Dedifferentiated amniotic fluid mesenchymal stem cell (primary cell): ENCODE data around the gene CAMKK1.
A peak's percentile ranks its signal among the peaks of the same experiment; 100 is the strongest.
"Not testable (repeated sequence)": the region's sequence is repeated elsewhere in the genome, so short reads cannot be mapped to it uniquely, and the experiment has no call there.

Source experiments
- DNase-seq: peaks from one replicate; pipeline ENCODE4 v3.0.0-alpha.2; 2016; ENCODE audit errors: extremely low spot score

Gene CAMKK1

GRCh38 chr17:3879591-3880417, 13.0 kb downstream of the CAMKK1 start:
- DNase-seq = no peak

- peak; percentile 75 for DNase-seq
Observed at GRCh38 chr17:3879186-3879585, 13.7 kb downstream of the CAMKK1 start.

- DNase-seq = no peak
Observed at GRCh38 chr17:3877220-3877619, 15.6 kb downstream of the CAMKK1 start.

- DNase-seq = no peak
Observed at GRCh38 chr17:3875317-3875716, 17.5 kb downstream of the CAMKK1 start.

- DNase-seq = no peak
Observed at GRCh38 chr17:3873862-3874261, 19.0 kb downstream of the CAMKK1 start.

GRCh38 chr17:3870871-3871306, 22.0 kb downstream of the CAMKK1 start:
- DNase-seq = no peak

- no peak for DNase-seq
Observed at GRCh38 chr17:3867606-3868005, 25.2 kb downstream of the CAMKK1 start.

- DNase-seq = no peak
Observed at GRCh38 chr17:3867106-3867505, 25.7 kb downstream of the CAMKK1 start.

GRCh38 chr17:3866276-3866675, 26.6 kb downstream of the CAMKK1 start:
- no peak for DNase-seq

- no peak for DNase-seq
Observed at GRCh38 chr17:3865176-3865575, 27.7 kb downstream of the CAMKK1 start.

GRCh38 chr17:3864534-3864933, 28.3 kb downstream of the CAMKK1 start:
- no peak for DNase-seq

GRCh38 chr17:3861761-3862681, 30.8 kb downstream of the CAMKK1 start:
- DNase-seq = no peak

- no peak for DNase-seq
Observed at GRCh38 chr17:3860939-3861700, 31.7 kb downstream of the CAMKK1 start.

- DNase-seq = no peak
Observed at GRCh38 chr17:3859940-3860339, 32.9 kb downstream of the CAMKK1 start.

- DNase-seq = no peak
Observed at GRCh38 chr17:3857261-3858105, 35.4 kb downstream of the CAMKK1 start.

GRCh38 chr17:3854204-3854603, 38.6 kb downstream of the CAMKK1 start:
- DNase-seq = not testable (repeated sequence)

- no peak for DNase-seq
Observed at GRCh38 chr17:3852561-3852960, 40.3 kb downstream of the CAMKK1 start.

- no peak for DNase-seq
Observed at GRCh38 chr17:3851461-3852100, 41.3 kb downstream of the CAMKK1 start.

GRCh38 chr17:3848229-3848835, 44.5 kb downstream of the CAMKK1 start:
- DNase-seq = no peak

GRCh38 chr17:3847165-3847670, 45.6 kb downstream of the CAMKK1 start:
- DNase-seq = no peak
